Transverse colon (tissue), 4 donors: ENCODE results near the gene GTF2IRD1. TPM values are rescaled to one million over a fixed set of nuclear protein-coding genes. Genes with fewer than 3 reads are reported as not detected.

Experiments used
- DNase-seq: peaks from one replicate; pipeline ENCODE4 v3.0.0-alpha.2; 2019
- H3K27ac ChIP-seq, 4 donors: fragments of 200-600 bp; sonication (generic); 2 replicates each; pipeline ENCODE4 v1.5.1; 2016 to 2018; ENCODE audit warnings: inconsistent platforms in 4 of 4
- H3K27me3 ChIP-seq: fragments of 200-600 bp; sonication (generic); 2 replicates; pipeline ENCODE4 v1.5.1; 2017; ENCODE audit warnings: inconsistent platforms
- H3K36me3 ChIP-seq, 4 donors: fragments of 200-600 bp; sonication (generic); 2 replicates each; pipeline ENCODE4 v1.5.1; 2017 to 2019; ENCODE audit warnings: inconsistent platforms in 4 of 4
- H3K4me1 ChIP-seq, 4 donors: fragments of 200-600 bp; sonication (generic); 2 replicates each; pipeline ENCODE4 v1.5.1; 2017 to 2020; ENCODE audit warnings: inconsistent platforms in 4 of 4
- H3K4me3 ChIP-seq, 4 donors: fragments of 200-600 bp; sonication (generic); 1 replicate in 1 of 4; 2 replicates in 3 of 4; pipeline versions ENCODE4 v1.5.1 to v1.6.1; 2017 to 2019; ENCODE audit warnings: inconsistent platforms in 4 of 4
- H3K9me3 ChIP-seq, 2 donors: fragments of 200-600 bp; sonication (generic); 2 replicates each; pipeline ENCODE4 v1.5.1; 2017 to 2019; ENCODE audit warnings: inconsistent platforms in 2 of 2
- EP300 ChIP-seq: sonication (generic); formaldehyde crosslinking; IDR thresholded peaks from one replicate; pipeline ENCODE4 v1.6.1; 2017; ENCODE audit warnings: antibody characterized with exemption, low read depth
- POLR2A ChIP-seq: fragments of 450-650 bp; IDR thresholded peaks from one replicate; pipeline ENCODE4 v1.6.1; 2016; ENCODE audit warnings: antibody characterized with exemption, mild to moderate bottlenecking, moderate library complexity
- POLR2AphosphoS5 ChIP-seq, 3 donors: sonication (generic); formaldehyde crosslinking; IDR thresholded peaks; one replicate each; pipeline ENCODE4 v1.6.1; 2016; ENCODE audit warnings: antibody characterized with exemption in 3 of 3
- WGBS, 2 donors: methylation state at CpG; one replicate each; pipeline ENCODE4 v1.1.5; 2018; ENCODE audit warnings: low coverage in 1 of 2; 5-methylcytosine and 5-hydroxymethylcytosine counted together
- in situ Hi-C, 4 donors: fragments of 200-750 bp; cut with MboI; loops; one replicate each; pipeline versions ENCODE4 v1.15.0 to v1.15.1; 2017; ENCODE audit warnings: low sequenced_read_pairs in 3 of 4, low pct_ligation_motif_present in 1 of 4, low pct_unique_long_range_greater_than_20kb in 1 of 4
- intact Hi-C: fragments of 100-400 bp; cut with DNase I; formaldehyde crosslinking; loops from one replicate; pipeline ENCODE4 v1.15.1; 2023; ENCODE audit warnings: low total_unique reads
- total RNA-seq, 4 donors: library from RNA; depleted of rRNA; stranded (reverse); fragments of >200 nt; gene quantifications; one replicate each; pipeline ENCODE4 v1.1.0, GENCODE V29; 2016
- TF ChIP-seq, protein P1 (sequence below), 5 experiments: fragments of 200-600 bp in 3 of 5; fragments of 450-650 bp in 2 of 5; sonication (generic) in 3 of 5; IDR thresholded peaks; 1 replicate in 2 of 5; 2 replicates in 3 of 5; pipeline ENCODE4 v1.5.1; 2016 to 2017; ENCODE audit warnings: antibody characterized with exemption in 5 of 5, inconsistent platforms in 3 of 5, mild to moderate bottlenecking in 2 of 5, moderate library complexity in 1 of 5

Gene GTF2IRD1, protein sequence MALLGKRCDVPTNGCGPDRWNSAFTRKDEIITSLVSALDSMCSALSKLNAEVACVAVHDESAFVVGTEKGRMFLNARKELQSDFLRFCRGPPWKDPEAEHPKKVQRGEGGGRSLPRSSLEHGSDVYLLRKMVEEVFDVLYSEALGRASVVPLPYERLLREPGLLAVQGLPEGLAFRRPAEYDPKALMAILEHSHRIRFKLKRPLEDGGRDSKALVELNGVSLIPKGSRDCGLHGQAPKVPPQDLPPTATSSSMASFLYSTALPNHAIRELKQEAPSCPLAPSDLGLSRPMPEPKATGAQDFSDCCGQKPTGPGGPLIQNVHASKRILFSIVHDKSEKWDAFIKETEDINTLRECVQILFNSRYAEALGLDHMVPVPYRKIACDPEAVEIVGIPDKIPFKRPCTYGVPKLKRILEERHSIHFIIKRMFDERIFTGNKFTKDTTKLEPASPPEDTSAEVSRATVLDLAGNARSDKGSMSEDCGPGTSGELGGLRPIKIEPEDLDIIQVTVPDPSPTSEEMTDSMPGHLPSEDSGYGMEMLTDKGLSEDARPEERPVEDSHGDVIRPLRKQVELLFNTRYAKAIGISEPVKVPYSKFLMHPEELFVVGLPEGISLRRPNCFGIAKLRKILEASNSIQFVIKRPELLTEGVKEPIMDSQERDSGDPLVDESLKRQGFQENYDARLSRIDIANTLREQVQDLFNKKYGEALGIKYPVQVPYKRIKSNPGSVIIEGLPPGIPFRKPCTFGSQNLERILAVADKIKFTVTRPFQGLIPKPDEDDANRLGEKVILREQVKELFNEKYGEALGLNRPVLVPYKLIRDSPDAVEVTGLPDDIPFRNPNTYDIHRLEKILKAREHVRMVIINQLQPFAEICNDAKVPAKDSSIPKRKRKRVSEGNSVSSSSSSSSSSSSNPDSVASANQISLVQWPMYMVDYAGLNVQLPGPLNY
- 10 to 100 TPM in 3 of 4 donors, 1 to 10 TPM in 1; 4.6 to 22.4 (median 14.7) TPM for total RNA-seq

DNA sequence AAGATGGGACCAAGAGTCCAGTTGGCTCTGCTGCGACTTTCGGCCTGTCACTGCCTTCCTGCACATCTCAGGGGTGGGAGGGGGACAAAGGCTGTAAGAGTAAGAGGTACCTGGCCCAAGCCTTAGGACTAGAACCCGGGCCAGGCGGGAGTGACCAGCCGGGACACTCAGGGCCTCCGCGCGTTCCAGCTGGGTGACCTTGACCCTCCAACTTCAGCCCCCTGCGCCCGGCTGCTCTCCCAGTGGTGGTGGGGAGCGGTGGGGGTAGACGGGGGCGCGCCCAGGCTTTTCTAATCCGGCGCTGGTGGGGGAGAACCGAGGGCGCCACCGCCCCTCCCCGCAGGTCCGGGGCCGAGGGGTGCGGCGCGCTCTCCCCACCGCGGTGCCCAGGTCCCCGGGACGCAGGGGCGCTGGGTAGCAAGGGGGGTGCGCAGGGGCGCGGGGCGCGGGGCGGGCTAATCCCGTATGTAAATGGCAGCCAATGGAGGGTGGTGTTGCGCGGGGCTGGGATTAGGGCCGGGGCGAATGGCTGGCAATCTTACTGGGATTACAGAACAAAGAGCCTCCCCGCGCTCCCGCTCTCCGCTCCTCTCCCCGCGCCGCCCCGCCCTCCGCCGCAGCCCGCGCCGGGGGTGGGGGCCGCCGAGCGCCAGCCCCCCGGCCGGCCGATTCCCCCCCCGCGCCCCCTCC is at the start of gene GTF2IRD1:
GTF2IRD1 (plus strand) TSS at position 585 of the 690 bp plus-strand sequence. CDS start 54,175 bp downstream, outside the sequence.
- peak within 1 kb of the TSS; percentile 81 to 96 (median 90) for H3K27ac ChIP-seq
- intact Hi-C loops (no loop called here), in situ Hi-C loops (no loop called here)
- H3K4me3 ChIP-seq: peak within 1 kb of the TSS; percentile 73 to 81 (median 75)
- no peaks in the 10 kb centered on the region for H3K9me3 ChIP-seq
- H3K36me3 ChIP-seq: no peaks in the 10 kb centered on the region
- TF ChIP-seq POLR2AphosphoS5 (IDR thresholded peaks at IDR 0.05): peak in 1 of 3 donors; percentile 10
- TF ChIP-seq, protein P1, sequence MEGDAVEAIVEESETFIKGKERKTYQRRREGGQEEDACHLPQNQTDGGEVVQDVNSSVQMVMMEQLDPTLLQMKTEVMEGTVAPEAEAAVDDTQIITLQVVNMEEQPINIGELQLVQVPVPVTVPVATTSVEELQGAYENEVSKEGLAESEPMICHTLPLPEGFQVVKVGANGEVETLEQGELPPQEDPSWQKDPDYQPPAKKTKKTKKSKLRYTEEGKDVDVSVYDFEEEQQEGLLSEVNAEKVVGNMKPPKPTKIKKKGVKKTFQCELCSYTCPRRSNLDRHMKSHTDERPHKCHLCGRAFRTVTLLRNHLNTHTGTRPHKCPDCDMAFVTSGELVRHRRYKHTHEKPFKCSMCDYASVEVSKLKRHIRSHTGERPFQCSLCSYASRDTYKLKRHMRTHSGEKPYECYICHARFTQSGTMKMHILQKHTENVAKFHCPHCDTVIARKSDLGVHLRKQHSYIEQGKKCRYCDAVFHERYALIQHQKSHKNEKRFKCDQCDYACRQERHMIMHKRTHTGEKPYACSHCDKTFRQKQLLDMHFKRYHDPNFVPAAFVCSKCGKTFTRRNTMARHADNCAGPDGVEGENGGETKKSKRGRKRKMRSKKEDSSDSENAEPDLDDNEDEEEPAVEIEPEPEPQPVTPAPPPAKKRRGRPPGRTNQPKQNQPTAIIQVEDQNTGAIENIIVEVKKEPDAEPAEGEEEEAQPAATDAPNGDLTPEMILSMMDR (IDR thresholded peaks at IDR 0.05): no peak
- H3K27me3 ChIP-seq: no peaks in the 10 kb centered on the region
- 4% methylated on average over 35 of the region's 62 CpGs; no CpG with 5 or more reads in 1 of the 2 donors for WGBS, 2 donors
- peak; percentile 78 for DNase-seq
- peaks cover 19 to 35% (median 32%) of the 10 kb centered on the region in 4 donors for H3K4me1 ChIP-seq

DNA sequence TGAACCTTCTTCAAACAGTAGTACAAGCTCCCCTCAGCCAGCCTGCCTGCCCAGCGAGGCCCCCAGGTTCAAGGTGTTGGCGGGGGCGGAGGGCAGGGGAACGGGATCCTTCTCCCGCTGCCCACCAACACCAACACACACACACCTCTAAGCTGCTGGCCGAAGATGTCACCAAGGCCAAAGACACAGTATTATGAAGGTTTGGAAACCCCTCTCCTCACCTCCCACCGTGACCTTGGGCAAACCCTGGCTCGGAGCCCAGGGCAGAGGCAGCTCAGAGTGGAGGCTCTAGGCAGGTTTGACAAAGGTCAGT is 49.4 kb upstream of the GTF2IRD1 start:
- Histone ChIP-seq H3K4me1 (no peaks in the 10 kb centered on the region), H3K36me3 (peaks cover 0 to 34% (median 9%) of the 10 kb centered on the region in 4 donors), H3K9me3 (no peaks in the 10 kb centered on the region), H3K27me3 (no peaks in the 10 kb centered on the region), H3K27ac (no peak overlapping the region), H3K4me3 (no peak overlapping the region)
- in situ Hi-C loops (loop anchor here (5.0 to 25.0 kb wide), 7 partner anchors 192 to 633 kb away; partner anchors contain the start of gene LAT2 (in 1 of the 4)), intact Hi-C loops (loop anchor here (5.0 kb wide), 1 partner anchor 337 kb away; no protein-coding TSS in a partner anchor)
- WGBS, 2 donors: 90% methylated on average over 8 of the region's 8 CpGs; no CpG with 5 or more reads in 1 of the 2 donors
- TF ChIP-seq, protein P1 (IDR thresholded peaks at IDR 0.05): no peak
- TF ChIP-seq EP300: no peak
- no peak for TF ChIP-seq POLR2A
- TF ChIP-seq POLR2AphosphoS5 (IDR thresholded peaks at IDR 0.05): no peak
- no peak for DNase-seq

DNA sequence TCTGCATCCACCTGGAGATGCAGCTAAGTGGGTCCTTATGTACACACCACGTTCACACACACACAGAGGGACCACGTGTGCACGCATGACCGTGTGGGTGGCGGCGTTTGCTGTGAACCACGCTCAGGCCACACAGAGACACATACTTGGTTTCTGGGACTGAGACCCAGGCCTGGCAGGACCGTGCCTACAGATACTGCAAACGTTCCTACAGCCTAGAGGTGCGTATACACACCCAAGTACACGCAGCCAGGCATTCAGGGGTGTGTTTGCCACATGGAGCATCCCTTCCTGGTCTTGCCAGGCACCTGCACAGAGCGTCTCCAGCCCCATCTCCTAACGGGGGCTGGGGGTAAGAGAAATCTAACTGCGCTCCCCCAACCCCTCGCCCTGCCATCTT is 49.0 kb upstream of the GTF2IRD1 start:
- no peak overlapping the region for H3K4me3 ChIP-seq
- TF ChIP-seq POLR2A (no peak), POLR2AphosphoS5 (IDR thresholded peaks at IDR 0.05) (no peak), EP300 (no peak)
- TF ChIP-seq, protein P1 (IDR thresholded peaks at IDR 0.05): no peak
- H3K27ac ChIP-seq: no peak overlapping the region
- WGBS, 2 donors: 76% methylated on average over 15 of the region's 15 CpGs; no CpG with 5 or more reads in 1 of the 2 donors
- H3K9me3 ChIP-seq: no peaks in the 10 kb centered on the region
- DNase-seq: no peak
- peaks cover 0 to 34% (median 9%) of the 10 kb centered on the region in 4 donors for H3K36me3 ChIP-seq
- no peaks in the 10 kb centered on the region for H3K27me3 ChIP-seq
- in situ Hi-C loops: loop anchor here (5.0 to 25.0 kb wide), 7 partner anchors 192 to 633 kb away; partner anchors contain the start of gene LAT2 (in 1 of the 4)
- no peaks in the 10 kb centered on the region for H3K4me1 ChIP-seq
- intact Hi-C loops: loop anchor here (5.0 kb wide), 1 partner anchor 337 kb away; no protein-coding TSS in a partner anchor
